IMR-90 (cell line): Measurements from ENCODE around the gene MAP3K7CL. TPM values are rescaled to one million over a fixed set of nuclear protein-coding genes. Genes with fewer than 3 reads are reported as not detected.

Source experiments
- ATAC-seq: fragments of 200-7000 bp; cut with Tn5 transposase; 2 replicates; pipeline ENCODE4 v1.9.1; 2020; ENCODE audit warnings: low read depth, mild to moderate bottlenecking, moderate library complexity
- BruUV-seq: library from RNA; stranded (reverse); fragments of 400-500 nt; replicated peaks from 2 replicates; lab custom pipeline; 2021; lab: Mats Ljungman, UMichigan
- CTCF ChIA-PET: fragments of 300-600 bp; formaldehyde crosslinking; extraction: SDS; loops from one replicate; lab custom pipeline; 2021; ENCODE audit warnings: antibody characterized with exemption; lab: Yijun Ruan, JAX
- POLR2A ChIA-PET: fragments of 300-600 bp; sonication (Branson Sonifier 250); formaldehyde crosslinking; loops from one replicate; lab custom pipeline; 2022; ENCODE audit warnings: antibody characterized with exemption; ENCODE audit not compliant: unreplicated experiment; lab: Charles Lee
- DNase-seq: peaks from one replicate; pipeline ENCODE4 v3.0.0; 2013
- H2AFZ ChIP-seq: replicated peaks from 2 replicates; pipeline ENCODE3; 2013; ENCODE audit warnings: low read length, mild to moderate bottlenecking; ENCODE audit not compliant: poor library complexity
- H2AK5ac ChIP-seq: 2 replicates; pipeline ENCODE4 v1.6.1; 2013; ENCODE audit warnings: low read depth, low read length, inconsistent platforms
- H2AK9ac ChIP-seq: replicated peaks from 2 replicates; pipeline ENCODE3; 2013; ENCODE audit warnings: mild to moderate bottlenecking, low read depth, low read length, moderate library complexity; ENCODE audit not compliant: poor library complexity
- H2BK120ac ChIP-seq: 2 replicates; pipeline ENCODE4 v1.6.1; 2013; ENCODE audit warnings: low read depth, low read length, inconsistent platforms
- H2BK15ac ChIP-seq: 3 replicates; pipeline ENCODE4 v1.6.1; 2013; ENCODE audit warnings: low read depth, low read length, inconsistent platforms
- H2BK20ac ChIP-seq: 2 replicates; pipeline ENCODE4 v1.6.1; 2013; ENCODE audit warnings: low read depth, mild to moderate bottlenecking, inconsistent platforms, low read length, moderate library complexity
- H2BK5ac ChIP-seq: 2 replicates; pipeline ENCODE4 v1.6.1; 2013; ENCODE audit warnings: mild to moderate bottlenecking, low read depth, low read length, inconsistent platforms; ENCODE audit not compliant: poor library complexity, severe bottlenecking
- H3K14ac ChIP-seq: replicated peaks from 2 replicates; pipeline ENCODE4 v1.6.1; 2013; ENCODE audit warnings: low read depth, low read length, inconsistent platforms
- H3K18ac ChIP-seq: 2 replicates; pipeline ENCODE4 v1.6.1; 2013; ENCODE audit warnings: low read depth, low read length, control low read depth
- H3K23ac ChIP-seq: 2 replicates; pipeline ENCODE4 v1.6.1; 2013; ENCODE audit warnings: low read depth, low read length, inconsistent platforms
- H3K27ac ChIP-seq: 2 replicates; pipeline ENCODE4 v1.5.1; 2013; ENCODE audit warnings: mild to moderate bottlenecking, control low read depth, low read length; ENCODE audit not compliant: insufficient read depth
- H3K27me3 ChIP-seq: 2 replicates; pipeline ENCODE4 v1.6.1; 2013; ENCODE audit warnings: low read length; ENCODE audit not compliant: control insufficient read depth, insufficient read depth
- H3K36me3 ChIP-seq: 2 replicates; pipeline ENCODE4 v1.6.1; 2013; ENCODE audit warnings: low read length, mixed read lengths; ENCODE audit not compliant: control insufficient read depth, insufficient read depth
- H3K4ac ChIP-seq: 2 replicates; pipeline ENCODE4 v1.6.1; 2013; ENCODE audit warnings: low read depth, low read length, inconsistent platforms
- H3K4me1 ChIP-seq: 2 replicates; pipeline ENCODE4 v1.6.1; 2013; ENCODE audit warnings: low read length, mixed read lengths; ENCODE audit not compliant: control insufficient read depth, insufficient read depth
- H3K4me2 ChIP-seq: 2 replicates; pipeline ENCODE4 v1.6.1; 2013; ENCODE audit warnings: low read depth, mild to moderate bottlenecking, control low read depth, low read length, moderate library complexity
- H3K4me3 ChIP-seq: 2 replicates; pipeline ENCODE4 v1.5.1; 2013; ENCODE audit warnings: low read depth, mild to moderate bottlenecking, control low read depth, low read length, moderate library complexity; ENCODE audit not compliant: insufficient read depth
- H3K56ac ChIP-seq: 2 replicates; pipeline ENCODE4 v1.6.1; 2013; ENCODE audit warnings: low read length, inconsistent platforms; ENCODE audit not compliant: insufficient read depth; ENCODE audit errors: extremely low read depth
- H3K79me1 ChIP-seq, 2 experiments: 2 replicates each; pipeline ENCODE4 v1.6.1; 2013; ENCODE audit warnings: low read length in 2 of 2, inconsistent platforms in 1 of 2, low read depth in 1 of 2
- H3K9ac ChIP-seq: 2 replicates; pipeline ENCODE4 v1.6.1; 2013; ENCODE audit warnings: low read depth, low read length, control low read depth
- H3K9me1 ChIP-seq: 2 replicates; pipeline ENCODE4 v1.6.1; 2013; ENCODE audit warnings: low read length, inconsistent platforms; ENCODE audit not compliant: insufficient read depth
- H3K9me3 ChIP-seq: 2 replicates; pipeline ENCODE4 v1.6.1; 2013; ENCODE audit warnings: low read length; ENCODE audit not compliant: control insufficient read depth, insufficient read depth
- H4K20me1 ChIP-seq: 2 replicates; pipeline ENCODE4 v1.6.1; 2013; ENCODE audit warnings: low read length, inconsistent platforms; ENCODE audit not compliant: insufficient read depth
- H4K5ac ChIP-seq: 2 replicates; pipeline ENCODE4 v1.6.1; 2013; ENCODE audit warnings: mild to moderate bottlenecking, low read depth, low read length, control low read depth
- H4K8ac ChIP-seq, 2 experiments: 2 replicates each; pipeline ENCODE4 v1.6.1; 2013; ENCODE audit warnings: low read depth in 2 of 2, low read length in 2 of 2, control low read depth in 1 of 2, inconsistent platforms in 1 of 2
- H4K91ac ChIP-seq: 2 replicates; pipeline ENCODE4 v1.6.1; 2013; ENCODE audit warnings: low read depth, low read length, inconsistent platforms; ENCODE audit not compliant: insufficient read depth
- CEBPB ChIP-seq: IDR thresholded peaks from 2 replicates; pipeline ENCODE4 v1.6.1; 2012; ENCODE audit warnings: low read depth, low read length, improper control_type of control experiment
- CTCF ChIP-seq: conservative IDR thresholded peaks from 2 replicates; pipeline ENCODE4 v1.5.1; 2012; ENCODE audit warnings: mild to moderate bottlenecking, low read depth, low read length, improper control_type of control experiment
- MAFK ChIP-seq: IDR thresholded peaks from 2 replicates; pipeline ENCODE4 v1.6.1; 2012; ENCODE audit warnings: low read depth, low read length, improper control_type of control experiment
- NFE2L2 ChIP-seq: fragments of 150-350 bp; IDR thresholded peaks from 2 replicates; pipeline ENCODE4 v1.6.1; 2016; ENCODE audit warnings: low read depth, mild to moderate bottlenecking, low read length
- SMC3 ChIP-seq: fragments of 150-350 bp; IDR thresholded peaks from 2 replicates; pipeline ENCODE4 v1.6.1; 2016; ENCODE audit warnings: low read depth, mild to moderate bottlenecking, antibody characterized with exemption, low read length, moderate library complexity
- WGBS, 2 experiments: methylation state at CpG; one replicate each; pipeline versions ENCODE4 v1.1.5 to v1.1.7; 2013; ENCODE audit warnings: missing lambda C conversion rate in 2 of 2; ENCODE audit not compliant: insufficient read length in 1 of 2; ENCODE audit errors: extremely low coverage in 2 of 2; 5-methylcytosine and 5-hydroxymethylcytosine counted together
- dilution Hi-C: fragments of 300-500 bp; cut with HindIII; formaldehyde crosslinking; loops from one replicate; pipeline ENCODE4 v1.14.3; 2018; ENCODE audit warnings: low sequenced_read_pairs; ENCODE audit not compliant: unreplicated experiment
- in situ Hi-C: fragments of 300-500 bp; cut with MboI; formaldehyde crosslinking; loops from 3 replicates; pipeline ENCODE4 v1.14.3; 2019; ENCODE audit warnings: low sequenced_read_pairs, inconsistent platforms, mixed read lengths
- intact Hi-C: fragments of 100-400 bp; cut with micrococcal nuclease; formaldehyde crosslinking; loops from 2 replicates; pipeline ENCODE4 v1.10.0; 2022
- polyA plus RNA-seq, 3 experiments: library from polyadenylated mRNA; depleted of rRNA; stranded (reverse); fragments of >200 nt; gene quantifications; 2 replicates each; pipeline ENCODE4 v1.2.3, GENCODE V29; 2012; ENCODE audit warnings: low replicate concordance in 1 of 3
- total RNA-seq: library from RNA; depleted of rRNA; stranded (reverse); fragments of >200 nt; gene quantifications from 2 replicates; pipeline ENCODE4 v1.2.3, GENCODE V29; 2012
- TF ChIP-seq, protein P1 (sequence below): fragments of 150-350 bp; IDR thresholded peaks from 2 replicates; pipeline ENCODE4 v1.6.1; 2016; ENCODE audit warnings: low read depth, mild to moderate bottlenecking, low read length, moderate library complexity, borderline replicate concordance

Gene MAP3K7CL
- total and polyA plus RNA-seq, 2 of the 4 experiments (the other 2 are of a cell fraction), result 21.0 to 22.3 TPM

- ATAC-seq (no peak), DNase-seq (peak; percentile 58)
- peaks cover 0 to 9% of the 10 kb centered on the region in 2 experiments; a peak in 2 of 4 replicates for H3K79me1 ChIP-seq
- POLR2A ChIA-PET, result no interaction called here
- 0 out of 4 replicates have a peak overlapping the region, but pooled peaks have one; percentile 13 to 22 for H4K8ac ChIP-seq
- peak overlapping the region; percentile 39; the same call in 1 of the 2 replicates for H3K4ac ChIP-seq
- H2BK120ac ChIP-seq, result peak overlapping the region; percentile 44
- H3K9ac ChIP-seq, result no peak overlapping the region
- no peaks in the 10 kb centered on the region for H3K27me3 ChIP-seq
- CTCF ChIA-PET, result no interaction called here
- H2BK5ac ChIP-seq, result peak overlapping the region; percentile 8
- in situ Hi-C loops, result no loop called here
- no peak overlapping the region for H3K4me3 ChIP-seq
- BruUV-seq, result no TSS peak
- H2AK9ac ChIP-seq, result no peak overlapping the region
- intact Hi-C loops, result no loop called here
- H3K18ac ChIP-seq, result peak overlapping the region; percentile 88
- peak overlapping the region; percentile 12; the same call in 1 of the 2 replicates for H4K91ac ChIP-seq
- H3K9me3 ChIP-seq, result no peaks in the 10 kb centered on the region
- WGBS, 2 experiments, result no CpG with 5 or more reads among the region's 2 CpGs
- no peaks in the 10 kb centered on the region for H3K36me3 ChIP-seq
- no peaks in the 10 kb centered on the region for H4K20me1 ChIP-seq
- no peak overlapping the region for H3K56ac ChIP-seq
- peaks cover 16% of the 10 kb centered on the region for H3K4me1 ChIP-seq
- dilution Hi-C loops, result no loop called here
- H2BK20ac ChIP-seq, result peak overlapping the region; percentile 58; the same call in 1 of the 2 replicates
- no peak overlapping the region for H2AFZ ChIP-seq
- H4K5ac ChIP-seq, result peak overlapping the region; percentile 77
- H3K23ac ChIP-seq, result no peak overlapping the region
- H2BK15ac ChIP-seq, result peak overlapping the region; percentile 76; the same call in 1 of the 3 replicates
- H2AK5ac ChIP-seq, result peak overlapping the region; percentile 71
- H3K9me1 ChIP-seq, result peaks cover 8% of the 10 kb centered on the region
- TF ChIP-seq CEBPB (peak; percentile 87), CTCF (no peak), SMC3 (no peak), MAFK (0 out of 2 replicates have a peak, but pooled peaks have one; percentile 18), NFE2L2 (peak; percentile 61; the same call in 1 of the 2 replicates)
- TF ChIP-seq, protein P1, sequence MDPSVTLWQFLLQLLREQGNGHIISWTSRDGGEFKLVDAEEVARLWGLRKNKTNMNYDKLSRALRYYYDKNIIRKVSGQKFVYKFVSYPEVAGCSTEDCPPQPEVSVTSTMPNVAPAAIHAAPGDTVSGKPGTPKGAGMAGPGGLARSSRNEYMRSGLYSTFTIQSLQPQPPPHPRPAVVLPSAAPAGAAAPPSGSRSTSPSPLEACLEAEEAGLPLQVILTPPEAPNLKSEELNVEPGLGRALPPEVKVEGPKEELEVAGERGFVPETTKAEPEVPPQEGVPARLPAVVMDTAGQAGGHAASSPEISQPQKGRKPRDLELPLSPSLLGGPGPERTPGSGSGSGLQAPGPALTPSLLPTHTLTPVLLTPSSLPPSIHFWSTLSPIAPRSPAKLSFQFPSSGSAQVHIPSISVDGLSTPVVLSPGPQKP, result no peak
- peak overlapping the region; percentile 80; the same call in 1 of the 2 replicates for H3K27ac ChIP-seq
- peak overlapping the region; percentile 50; the same call in 1 of the 2 replicates for H3K4me2 ChIP-seq
- 0 out of 2 replicates have a peak overlapping the region, but pooled peaks have one; percentile 71 for H3K14ac ChIP-seq
These were observed 60.5 kb downstream of the MAP3K7CL start for GRCh38 chr21:29190923-29191331.
